Tibial artery (tissue), 4 donors: ENCODE measurements around the gene RNF213.

Source experiments
- DNase-seq, 2 donors: peaks; one replicate each; pipeline ENCODE4 v3.0.0-alpha.2; 2019
- H3K27ac ChIP-seq, 2 donors: fragments of 200-600 bp; sonication (generic) in 1 of 2; 1 replicate in 1 of 2; 2 replicates in 1 of 2; pipeline ENCODE4 v1.5.1; 2018 to 2019; ENCODE audit warnings: mild to moderate bottlenecking in 1 of 2
- H3K27me3 ChIP-seq, 2 donors: fragments of 200-600 bp; sonication (generic) in 1 of 2; one replicate each; pipeline versions ENCODE4 v1.5.1 to v1.6.0; 2016 to 2019
- H3K36me3 ChIP-seq, 3 donors: fragments of 200-600 bp; sonication (generic) in 2 of 3; one replicate each; pipeline ENCODE4 v1.5.1; 2016 to 2019; ENCODE audit warnings: mild to moderate bottlenecking in 2 of 3
- H3K4me1 ChIP-seq, 4 donors: fragments of 200-600 bp; sonication (generic) in 2 of 4; 1 replicate in 3 of 4; 2 replicates in 1 of 4; pipeline ENCODE4 v1.5.1; 2016 to 2019
- H3K4me3 ChIP-seq, 2 donors: fragments of 200-600 bp; sonication (generic) in 1 of 2; 1 replicate in 1 of 2; 2 replicates in 1 of 2; pipeline ENCODE4 v1.5.1; 2018 to 2019; ENCODE audit warnings: mild to moderate bottlenecking in 2 of 2
- H3K9me3 ChIP-seq, 3 donors: fragments of 200-600 bp; sonication (generic) in 1 of 3; one replicate each; pipeline ENCODE4 v1.5.1; 2016 to 2019
- CTCF ChIP-seq, 2 experiments: fragments of 200-600 bp in 1 of 2; fragments of 450-650 bp in 1 of 2; IDR thresholded peaks; one replicate each; pipeline ENCODE4 v1.5.1; 2017 to 2019; ENCODE audit warnings: antibody characterized with exemption in 2 of 2, mild to moderate bottlenecking in 1 of 2, moderate library complexity in 1 of 2
- intact Hi-C: fragments of 100-400 bp; cut with DNase I; formaldehyde crosslinking; loops from one replicate; pipeline ENCODE4 v1.15.0; 2023; ENCODE audit warnings: low total_unique reads

RNF213 gene

GRCh38 chr17:80317706-80317980 lies 57.0 kb downstream of the RNF213 start:
- no peak for DNase-seq
- intact Hi-C loops = no loop called here
- H3K36me3 ChIP-seq = peaks cover 64 to 78% (median 73%) of the 10 kb centered on the region in 3 donors
- H3K9me3 ChIP-seq = no peaks in the 10 kb centered on the region
- no peak overlapping the region for H3K27ac ChIP-seq
- H3K27me3 ChIP-seq = no peaks in the 10 kb centered on the region
- no peak overlapping the region for H3K4me3 ChIP-seq
- no peak for TF ChIP-seq CTCF (IDR thresholded peaks at IDR 0.05)
- no peaks in the 10 kb centered on the region for H3K4me1 ChIP-seq

GRCh38 chr17:80318166-80318565 lies 57.5 kb downstream of the RNF213 start:
- Histone ChIP-seq H3K4me3 (no peak overlapping the region), H3K36me3 (peaks cover 59 to 78% (median 73%) of the 10 kb centered on the region in 3 donors), H3K4me1 (no peaks in the 10 kb centered on the region), H3K27ac (no peak overlapping the region), H3K9me3 (no peaks in the 10 kb centered on the region), H3K27me3 (no peaks in the 10 kb centered on the region)
- intact Hi-C loops = no loop called here
- no peak for TF ChIP-seq CTCF (IDR thresholded peaks at IDR 0.05)
- DNase-seq = peak in 1 of 2 donors; percentile 41

- DNase-seq = peak in 1 of 2 donors; percentile 64
- H3K36me3 ChIP-seq = peaks cover 56 to 79% (median 73%) of the 10 kb centered on the region in 3 donors
- no peak for TF ChIP-seq CTCF (IDR thresholded peaks at IDR 0.05)
- no peaks in the 10 kb centered on the region for H3K4me1 ChIP-seq
- no peaks in the 10 kb centered on the region for H3K9me3 ChIP-seq
- no peak overlapping the region for H3K27ac ChIP-seq
- H3K27me3 ChIP-seq = no peaks in the 10 kb centered on the region
- intact Hi-C loops = no loop called here
- no peak overlapping the region for H3K4me3 ChIP-seq
Measured at GRCh38 chr17:80319262-80319998, 58.8 kb downstream of the RNF213 start.

- Histone ChIP-seq H3K27ac (no peak overlapping the region), H3K27me3 (no peaks in the 10 kb centered on the region), H3K4me3 (no peak overlapping the region), H3K9me3 (no peaks in the 10 kb centered on the region), H3K36me3 (peaks cover 58 to 85% (median 74%) of the 10 kb centered on the region in 3 donors), H3K4me1 (no peaks in the 10 kb centered on the region)
- DNase-seq = peak in 1 of 2 donors; percentile 1
- intact Hi-C loops = no loop called here
- TF ChIP-seq CTCF (IDR thresholded peaks at IDR 0.05) = no peak
Measured at GRCh38 chr17:80319999-80320344, 59.3 kb downstream of the RNF213 start.

- TF ChIP-seq CTCF (IDR thresholded peaks at IDR 0.05) = no peak
- DNase-seq = peak in 1 of 2 donors; percentile 32
- H3K4me3 ChIP-seq = no peak overlapping the region
Measured at GRCh38 chr17:80320496-80320895, 59.8 kb downstream of the RNF213 start.

GRCh38 chr17:80322864-80323263 lies 62.2 kb downstream of the RNF213 start:
- no peaks in the 10 kb centered on the region for H3K9me3 ChIP-seq
- TF ChIP-seq CTCF (IDR thresholded peaks at IDR 0.05) = no peak
- intact Hi-C loops = no loop called here
- H3K27ac ChIP-seq = no peak overlapping the region
- DNase-seq = no peak
- no peaks in the 10 kb centered on the region for H3K27me3 ChIP-seq
- H3K36me3 ChIP-seq = peaks cover 77 to 92% (median 83%) of the 10 kb centered on the region in 3 donors
- H3K4me3 ChIP-seq = no peak overlapping the region
- no peaks in the 10 kb centered on the region for H3K4me1 ChIP-seq

More at GRCh38 chr17:80320496-80320895, 59.8 kb downstream of the RNF213 start:
- H3K36me3 ChIP-seq = peaks cover 64 to 90% (median 79%) of the 10 kb centered on the region in 3 donors
- H3K27me3 ChIP-seq = no peaks in the 10 kb centered on the region
- intact Hi-C loops = no loop called here
- no peak overlapping the region for H3K27ac ChIP-seq
- H3K4me1 ChIP-seq = no peaks in the 10 kb centered on the region
- no peaks in the 10 kb centered on the region for H3K9me3 ChIP-seq
